Upper lobe of right lung (tissue), 1 donor: ENCODE measurements around the gene CAPN14. TPM values are rescaled to one million over a fixed set of nuclear protein-coding genes. Genes with fewer than 3 reads are reported as not detected.

ENCODE experiments used
- ATAC-seq: fragments of 200-7000 bp; cut with Tn5 transposase; one replicate; pipeline ENCODE4 v1.9.1; 2020; ENCODE audit warnings: mild to moderate bottlenecking, moderate library complexity
- DNase-seq: peaks from one replicate; pipeline ENCODE4 v3.0.0-alpha.2; 2020
- H3K27ac ChIP-seq: fragments of 200-600 bp; one replicate; pipeline ENCODE4 v1.8.0; 2022
- H3K27me3 ChIP-seq: fragments of 200-600 bp; one replicate; pipeline ENCODE4 v1.8.0; 2022; ENCODE audit warnings: mild to moderate bottlenecking
- H3K36me3 ChIP-seq: fragments of 200-600 bp; one replicate; pipeline ENCODE4 v1.8.0; 2022
- H3K4me1 ChIP-seq: fragments of 200-600 bp; one replicate; pipeline ENCODE4 v1.8.0; 2022
- H3K4me3 ChIP-seq: fragments of 200-600 bp; one replicate; pipeline ENCODE4 v1.8.0; 2022; ENCODE audit warnings: mild to moderate bottlenecking
- H3K9me3 ChIP-seq: fragments of 200-600 bp; one replicate; pipeline ENCODE4 v1.8.0; 2022
- CTCF ChIP-seq: fragments of 200-600 bp; IDR thresholded peaks from one replicate; pipeline ENCODE4 v1.8.0; 2022; ENCODE audit warnings: antibody characterized with exemption
- intact Hi-C: fragments of 100-400 bp; cut with DNase I; formaldehyde crosslinking; loops from one replicate; pipeline ENCODE4 v1.11.0; 2022
- total RNA-seq: library from RNA; stranded (reverse); fragmentation: NEBNext Ultra II Directional; extraction: Animal tissue kit (Norgen Biotek cat#: 25700); gene quantifications from one replicate; pipeline ENCODE4 v1.2.1, GENCODE V29; 2021
- donor health status: DM: no; HTN: yes; CAD: no; lungs with severe emphysema.

The CAPN14 gene
- total RNA-seq, 1 donor from 2014 or later = 0.26 TPM

- H3K27me3 ChIP-seq = no peaks in the 10 kb centered on the region
- ATAC-seq = no peak
- no peak for TF ChIP-seq CTCF
- H3K9me3 ChIP-seq = no peaks in the 10 kb centered on the region
- H3K36me3 ChIP-seq = no peaks in the 10 kb centered on the region
- no peak overlapping the region for H3K4me3 ChIP-seq
- no peaks in the 10 kb centered on the region for H3K4me1 ChIP-seq
- H3K27ac ChIP-seq = no peak overlapping the region
- intact Hi-C loops = no loop called here
- DNase-seq = no peak
Observed at GRCh38 chr2:31151501-31151900, 65.8 kb downstream of the CAPN14 start.

GRCh38 chr2:31150120-31150670 is 67.1 kb downstream of the CAPN14 start:
- Histone ChIP-seq H3K27ac (no peak overlapping the region), H3K27me3 (no peaks in the 10 kb centered on the region), H3K36me3 (no peaks in the 10 kb centered on the region), H3K4me3 (no peak overlapping the region), H3K4me1 (no peaks in the 10 kb centered on the region), H3K9me3 (no peaks in the 10 kb centered on the region)
- intact Hi-C loops = no loop called here
- no peak for ATAC-seq
- DNase-seq = no peak
- no peak for TF ChIP-seq CTCF

- Histone ChIP-seq H3K4me3 (no peak overlapping the region), H3K27me3 (peaks cover 6% of the 10 kb centered on the region), H3K4me1 (no peaks in the 10 kb centered on the region), H3K27ac (no peak overlapping the region), H3K36me3 (no peaks in the 10 kb centered on the region), H3K9me3 (no peaks in the 10 kb centered on the region)
- ATAC-seq (no peak), DNase-seq (no peak)
- TF ChIP-seq CTCF = no peak
- intact Hi-C loops = no loop called here
Observed at GRCh38 chr2:31148514-31148913, 68.8 kb downstream of the CAPN14 start.

GRCh38 chr2:31147645-31148044 is 69.7 kb downstream of the CAPN14 start:
- intact Hi-C loops = no loop called here
- no peak for ATAC-seq

GRCh38 chr2:31142110-31142509 is 75.2 kb downstream of the CAPN14 start:
- Histone ChIP-seq H3K27me3 (peaks cover 15% of the 10 kb centered on the region), H3K4me3 (no peak overlapping the region), H3K4me1 (peaks cover 6% of the 10 kb centered on the region), H3K9me3 (no peaks in the 10 kb centered on the region), H3K36me3 (no peaks in the 10 kb centered on the region), H3K27ac (no peak overlapping the region)
- no peak for DNase-seq
- TF ChIP-seq CTCF = no peak
- ATAC-seq = no peak
- intact Hi-C loops = no loop called here

More at GRCh38 chr2:31147645-31148044, 69.7 kb downstream of the CAPN14 start:
- TF ChIP-seq CTCF = no peak
- no peak overlapping the region for H3K27ac ChIP-seq
- peaks cover 6% of the 10 kb centered on the region for H3K27me3 ChIP-seq
- no peak overlapping the region for H3K4me3 ChIP-seq
- no peaks in the 10 kb centered on the region for H3K9me3 ChIP-seq
- H3K4me1 ChIP-seq = no peaks in the 10 kb centered on the region
- no peak for DNase-seq
- H3K36me3 ChIP-seq = no peaks in the 10 kb centered on the region
